Choroid plexus epithelial cell (primary cell): ENCODE data around the gene PIAS1.
"Not testable (repeated sequence)": the region's sequence is repeated elsewhere in the genome, so short reads cannot be mapped to it uniquely, and the experiment has no call there.

Source experiments
- DNase-seq: peaks from one replicate; pipeline ENCODE4 v3.0.0-alpha.2; 2010; ENCODE audit warnings: low read depth
- H3K4me3 ChIP-seq: 2 replicates; pipeline ENCODE4 v1.5.1; 2011; ENCODE audit warnings: low read depth, mild to moderate bottlenecking, control low read depth, low read length, moderate library complexity
- TF ChIP-seq, protein P1 (sequence below): conservative IDR thresholded peaks from 2 replicates; pipeline ENCODE4 v1.5.1; 2011; ENCODE audit warnings: low read depth, mild to moderate bottlenecking, control low read depth, inconsistent platforms, low read length, moderate library complexity

Gene PIAS1

DNA sequence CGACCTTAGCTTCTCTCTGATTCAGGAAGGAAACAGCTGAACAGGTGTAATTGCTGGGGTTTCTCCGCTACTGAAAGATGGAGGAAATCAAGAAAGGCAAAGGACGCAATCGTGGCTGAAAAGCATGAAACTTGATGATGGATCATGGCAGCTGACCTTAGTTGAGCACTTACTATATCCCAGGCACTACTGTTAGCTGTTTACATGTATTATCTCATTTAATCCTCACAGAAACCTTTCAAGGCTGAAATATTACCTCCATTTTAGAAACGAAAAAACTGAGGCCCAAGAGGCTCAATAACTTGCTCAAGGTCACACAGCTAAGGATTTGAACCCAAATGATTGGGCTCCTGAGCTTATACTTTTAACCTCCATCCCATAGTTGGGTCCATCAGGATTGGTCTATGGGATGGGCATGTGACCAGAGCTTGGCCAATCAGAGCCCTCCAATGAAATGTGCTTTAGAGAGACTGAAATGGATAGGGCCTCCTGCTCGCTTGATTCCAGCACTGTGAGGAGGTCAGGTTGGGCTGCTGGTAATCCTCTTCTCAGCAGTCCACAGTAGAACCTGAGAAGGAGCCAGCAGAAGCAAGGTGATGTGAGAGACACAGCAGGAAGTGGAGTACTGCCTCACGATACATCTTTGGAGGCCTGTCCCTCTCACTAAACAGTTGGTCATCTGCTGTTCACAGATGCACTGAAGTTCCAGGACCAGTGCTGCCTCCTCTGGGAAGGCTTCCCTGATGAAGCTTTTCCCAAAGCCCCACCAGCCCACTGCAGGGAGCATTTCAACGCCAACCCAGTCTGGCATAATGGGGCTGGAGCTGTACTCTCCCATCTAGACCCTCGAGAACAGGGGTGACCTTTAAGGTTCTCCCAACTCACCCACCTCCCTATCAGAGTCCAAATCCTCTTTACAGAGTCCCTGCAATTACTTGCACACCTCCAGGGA lies 165.0 kb downstream of the PIAS1 start:
- TF ChIP-seq, protein P1, sequence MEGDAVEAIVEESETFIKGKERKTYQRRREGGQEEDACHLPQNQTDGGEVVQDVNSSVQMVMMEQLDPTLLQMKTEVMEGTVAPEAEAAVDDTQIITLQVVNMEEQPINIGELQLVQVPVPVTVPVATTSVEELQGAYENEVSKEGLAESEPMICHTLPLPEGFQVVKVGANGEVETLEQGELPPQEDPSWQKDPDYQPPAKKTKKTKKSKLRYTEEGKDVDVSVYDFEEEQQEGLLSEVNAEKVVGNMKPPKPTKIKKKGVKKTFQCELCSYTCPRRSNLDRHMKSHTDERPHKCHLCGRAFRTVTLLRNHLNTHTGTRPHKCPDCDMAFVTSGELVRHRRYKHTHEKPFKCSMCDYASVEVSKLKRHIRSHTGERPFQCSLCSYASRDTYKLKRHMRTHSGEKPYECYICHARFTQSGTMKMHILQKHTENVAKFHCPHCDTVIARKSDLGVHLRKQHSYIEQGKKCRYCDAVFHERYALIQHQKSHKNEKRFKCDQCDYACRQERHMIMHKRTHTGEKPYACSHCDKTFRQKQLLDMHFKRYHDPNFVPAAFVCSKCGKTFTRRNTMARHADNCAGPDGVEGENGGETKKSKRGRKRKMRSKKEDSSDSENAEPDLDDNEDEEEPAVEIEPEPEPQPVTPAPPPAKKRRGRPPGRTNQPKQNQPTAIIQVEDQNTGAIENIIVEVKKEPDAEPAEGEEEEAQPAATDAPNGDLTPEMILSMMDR = no peak
- no peak overlapping the region for H3K4me3 ChIP-seq
- DNase-seq = no peak

DNA sequence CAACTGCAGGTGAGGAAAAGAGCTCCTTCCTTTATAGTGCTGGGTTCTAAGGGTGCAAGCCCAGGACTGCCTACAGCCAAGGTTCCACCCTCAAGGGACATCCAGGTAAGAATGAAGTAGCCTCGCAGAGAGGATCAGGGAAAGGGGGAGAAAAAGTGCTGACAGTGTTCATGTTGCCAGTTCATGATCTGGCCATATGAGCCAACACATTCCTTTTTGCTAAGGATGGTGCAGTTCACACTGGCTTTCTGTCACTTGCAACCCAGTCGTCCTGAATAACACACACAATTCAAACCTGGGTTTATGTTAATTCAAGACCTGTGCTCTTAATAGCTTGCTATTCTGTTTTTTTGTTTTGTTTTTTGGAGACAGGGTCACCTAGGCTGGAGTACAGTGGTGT lies 166.4 kb downstream of the PIAS1 start:
- no peak overlapping the region for H3K4me3 ChIP-seq
- DNase-seq = no peak

DNA sequence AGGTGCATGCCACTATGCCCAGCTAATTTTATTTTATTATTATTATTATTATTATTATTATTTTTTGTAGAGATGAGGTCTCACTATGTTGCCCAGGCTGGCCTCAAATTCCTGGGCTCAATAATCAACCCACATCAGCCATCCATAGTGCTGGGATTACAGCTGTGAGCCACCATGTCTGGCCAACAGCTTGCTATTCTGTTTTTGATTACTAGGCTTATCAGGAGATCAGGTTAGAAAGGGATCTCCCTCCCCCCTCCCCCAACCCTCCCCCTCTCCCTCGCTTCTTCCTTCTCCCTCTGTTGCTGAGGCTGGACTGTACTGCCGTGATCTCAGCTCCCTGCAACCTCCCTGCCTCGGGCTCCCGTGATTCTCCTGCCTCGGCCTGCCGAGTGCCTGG lies 166.9 kb downstream of the PIAS1 start:
- no peak for DNase-seq
- TF ChIP-seq, protein P1 = no peak
- H3K4me3 ChIP-seq = no peak overlapping the region

More for the DNA sequence above, 166.4 kb downstream of the PIAS1 start:
- TF ChIP-seq, protein P1 = no peak

DNA sequence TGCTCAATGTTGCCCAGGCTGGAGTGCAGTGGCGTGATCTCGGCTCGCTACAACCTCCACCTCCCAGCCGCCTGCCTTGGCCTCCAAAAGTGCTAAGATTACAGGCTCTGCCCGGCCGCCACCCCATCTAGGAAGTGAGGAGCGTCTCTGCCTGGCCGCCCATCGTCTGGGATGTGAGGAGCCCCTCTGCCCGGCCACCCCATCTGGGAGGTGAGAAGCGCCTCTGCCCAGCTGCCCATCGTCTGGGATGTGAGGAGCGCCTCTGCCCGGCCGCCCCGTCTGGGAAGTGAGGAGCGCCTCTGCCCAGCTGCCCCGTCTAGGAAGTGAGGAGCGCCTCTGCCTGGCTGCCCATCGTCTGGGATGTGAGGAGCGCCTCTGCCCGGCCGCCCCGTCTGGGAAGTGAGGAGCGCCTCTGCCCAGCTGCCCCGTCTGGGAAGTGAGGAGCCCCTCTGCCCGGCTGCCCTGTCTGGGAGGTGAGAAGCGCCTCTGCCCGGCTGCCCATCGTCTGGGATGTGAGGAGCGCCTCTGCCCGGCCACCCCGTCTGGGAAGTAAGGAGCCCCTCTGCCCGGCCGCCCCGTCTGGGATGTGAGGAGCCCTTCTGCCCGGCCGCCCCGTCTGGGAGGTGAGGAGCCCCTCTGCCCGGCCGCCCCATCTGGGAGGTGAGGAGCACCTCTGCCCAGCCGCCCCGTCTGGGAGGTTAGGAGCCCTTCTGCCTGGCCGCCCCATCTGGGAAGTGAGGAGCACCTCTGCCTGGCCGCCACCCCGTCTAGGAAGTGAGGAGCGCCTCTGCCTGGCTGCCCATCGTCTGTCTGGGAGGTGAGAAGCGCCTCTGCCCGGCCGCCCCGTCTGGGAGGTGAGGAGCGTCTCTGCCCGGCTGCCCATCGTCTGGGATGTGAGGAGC lies 167.7 kb downstream of the PIAS1 start:
- not testable (repeated sequence) for H3K4me3 ChIP-seq, DNase-seq

DNA sequence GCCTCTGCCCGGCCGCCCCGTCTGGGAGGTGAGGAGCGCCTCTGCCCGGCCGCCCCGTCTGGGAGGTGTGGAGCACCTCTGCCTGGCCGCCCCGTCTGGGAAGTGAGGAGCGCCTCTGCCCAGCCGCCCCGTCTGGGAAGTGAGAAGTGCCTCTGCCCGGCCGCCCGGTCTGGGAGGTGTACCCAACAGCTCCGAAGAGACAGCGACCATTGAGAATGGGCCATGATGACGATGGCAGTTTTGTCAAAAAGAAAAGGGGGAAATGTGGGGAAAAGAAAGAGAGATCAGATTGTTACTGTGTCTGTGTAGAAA lies 168.3 kb downstream of the PIAS1 start:
- not testable (repeated sequence) for H3K4me3 ChIP-seq, DNase-seq

DNA sequence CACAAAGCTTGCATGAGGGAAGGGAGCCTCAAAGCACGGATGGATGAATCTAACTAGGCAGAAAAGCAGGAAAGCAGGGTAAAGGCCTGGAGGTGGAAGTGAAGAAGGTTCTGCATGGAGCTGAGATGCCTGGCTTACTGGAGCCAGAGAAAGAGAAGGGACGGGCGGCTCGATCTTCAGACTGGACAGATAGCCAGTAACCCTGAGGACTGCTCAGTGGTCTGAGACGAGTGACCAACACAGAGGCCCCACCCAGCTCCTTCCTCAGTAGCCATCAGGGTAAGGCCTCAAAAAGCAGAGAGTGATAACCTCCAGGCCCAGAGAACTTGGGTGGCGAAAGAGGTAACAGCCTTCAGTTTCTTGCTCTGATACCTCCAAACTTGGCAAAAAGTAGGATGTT lies 169.1 kb downstream of the PIAS1 start:
- H3K4me3 ChIP-seq = no peak overlapping the region
- TF ChIP-seq, protein P1 = no peak
- DNase-seq = no peak

DNA sequence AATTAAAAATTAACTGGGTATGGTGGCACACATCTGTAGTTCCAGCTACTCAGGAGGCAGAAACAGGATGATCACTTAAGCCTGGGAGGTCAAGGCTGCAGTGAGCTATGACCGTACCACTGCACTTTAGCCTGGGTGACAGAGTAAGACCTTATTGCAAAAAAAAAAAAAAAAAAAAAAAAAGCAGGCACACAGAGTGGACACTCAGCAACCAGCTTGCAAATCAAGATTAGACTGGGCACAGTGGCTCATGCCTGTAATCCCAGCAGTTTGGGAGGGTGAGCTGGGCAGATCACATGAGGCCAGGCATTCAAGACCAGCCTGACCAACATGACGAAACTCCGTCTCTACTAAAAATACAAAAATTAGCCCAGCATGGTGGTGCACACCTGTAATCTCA lies 170.0 kb downstream of the PIAS1 start:
- TF ChIP-seq, protein P1 = no peak
- no peak for DNase-seq
- H3K4me3 ChIP-seq = no peak overlapping the region
